Neural cell (in vitro differentiated cells): ENCODE data around the gene RASA1. TPM values are rescaled to one million over a fixed set of nuclear protein-coding genes. Genes with fewer than 3 reads are reported as not detected.

Experiments used
- H2AFZ ChIP-seq: fragments of 200-600, 300-800 bp; sonication (generic), shearing (Covaris generic); 2 replicates; pipeline ENCODE4 v1.6.0; 2014; ENCODE audit warnings: low read depth, mild to moderate bottlenecking, antibody characterized with exemption, low read length, moderate library complexity
- H3F3A ChIP-seq: fragments of 200-600 bp; shearing (Covaris generic); 2 replicates; pipeline ENCODE4 v1.6.1; 2016; ENCODE audit warnings: mild to moderate bottlenecking, moderate library complexity, mixed read lengths, antibody characterized with exemption, low read length; ENCODE audit not compliant: insufficient read depth, poor library complexity, severe bottlenecking
- H3K27ac ChIP-seq: fragments of 200-600, 300-800 bp; sonication (generic), shearing (Covaris generic); 2 replicates; pipeline ENCODE4 v1.5.1; 2014; ENCODE audit warnings: mild to moderate bottlenecking, low read length, moderate library complexity
- H3K27me3 ChIP-seq: fragments of 300-800, 200-600 bp; sonication (generic), shearing (Covaris generic); 2 replicates; pipeline ENCODE4 v1.6.0; 2014; ENCODE audit warnings: mild to moderate bottlenecking, low read depth, low read length, moderate library complexity; ENCODE audit not compliant: insufficient read depth
- H3K36me3 ChIP-seq: fragments of 300-800, 200-600 bp; sonication (generic), shearing (Covaris generic); 2 replicates; pipeline ENCODE4 v1.5.1; 2014; ENCODE audit warnings: mild to moderate bottlenecking, antibody characterized with exemption, low read length, moderate library complexity; ENCODE audit not compliant: insufficient read depth
- H3K4me2 ChIP-seq: fragments of 300-800, 200-600 bp; sonication (generic), shearing (Covaris generic); 2 replicates; pipeline ENCODE4 v1.6.0; 2014; ENCODE audit warnings: mild to moderate bottlenecking, low read length
- H3K4me3 ChIP-seq: fragments of 300-800, 200-600 bp; sonication (generic), shearing (Covaris generic); 2 replicates; pipeline ENCODE4 v1.5.1; 2014; ENCODE audit warnings: mild to moderate bottlenecking, low read length, moderate library complexity
- H3K79me2 ChIP-seq: fragments of 200-600 bp; shearing (Covaris generic); replicated peaks from 2 replicates; pipeline ENCODE4 v1.6.0; 2014; ENCODE audit warnings: mild to moderate bottlenecking, low read length, moderate library complexity; ENCODE audit not compliant: insufficient read depth
- H3K9ac ChIP-seq: fragments of 300-800, 200-600 bp; sonication (generic), shearing (Covaris generic); 2 replicates; pipeline ENCODE4 v1.6.1; 2016; ENCODE audit warnings: mild to moderate bottlenecking, low read length, mixed read lengths
- H3K9me2 ChIP-seq: fragments of 200-600 bp; shearing (Covaris generic); 2 replicates; pipeline ENCODE4 v1.6.1; 2016; ENCODE audit warnings: mild to moderate bottlenecking, low read length, mixed read lengths; ENCODE audit not compliant: insufficient read depth
- H3K9me3 ChIP-seq: fragments of 200-600, 300-800 bp; sonication (generic), shearing (Covaris generic); 2 replicates; pipeline ENCODE4 v1.6.1; 2016; ENCODE audit warnings: mild to moderate bottlenecking, mixed run types, low read length, moderate library complexity, mixed read lengths
- H4K20me1 ChIP-seq: fragments of 200-600 bp; shearing (Covaris generic); 2 replicates; pipeline ENCODE4 v1.6.1; 2016; ENCODE audit warnings: mild to moderate bottlenecking, mixed run types; ENCODE audit not compliant: insufficient read depth
- EP300 ChIP-seq: fragments of 450-650 bp; conservative IDR thresholded peaks from 2 replicates; pipeline ENCODE4 v1.6.1; 2014; ENCODE audit warnings: antibody characterized with exemption, mild to moderate bottlenecking, moderate library complexity; ENCODE audit not compliant: poor library complexity, severe bottlenecking
- EZH2 ChIP-seq: fragments of 200-600, 300-800 bp; shearing (Covaris generic), sonication (generic); IDR thresholded peaks from 2 replicates; pipeline ENCODE4 v1.6.1; 2014; ENCODE audit warnings: antibody characterized with exemption, low read length, borderline replicate concordance, mild to moderate bottlenecking; ENCODE audit not compliant: insufficient read depth, poor library complexity, severe bottlenecking
- MXI1 ChIP-seq: fragments of 450-650 bp; conservative IDR thresholded peaks from 2 replicates; pipeline ENCODE4 v1.6.1; 2014; ENCODE audit warnings: antibody characterized with exemption, mild to moderate bottlenecking; ENCODE audit not compliant: poor library complexity, severe bottlenecking
- POLR2AphosphoS5 ChIP-seq: IDR thresholded peaks from 2 replicates; pipeline ENCODE4 v1.6.1; 2012
- TAF1 ChIP-seq: IDR thresholded peaks from 2 replicates; pipeline ENCODE4 v1.6.1; 2012; ENCODE audit warnings: low read depth
- polyA plus RNA-seq: library from polyadenylated mRNA; depleted of rRNA; stranded (reverse); fragments of >200 nt; gene quantifications from 2 replicates; pipeline ENCODE4 v1.2.3, GENCODE V29; 2014
- TF ChIP-seq, protein P1 (sequence below): fragments of 450-650 bp; IDR thresholded peaks from 2 replicates; pipeline ENCODE4 v1.5.1; 2014; ENCODE audit warnings: antibody characterized with exemption, mild to moderate bottlenecking, moderate library complexity; ENCODE audit not compliant: poor library complexity, severe bottlenecking
- TF ChIP-seq, protein P2 (sequence below): IDR thresholded peaks from 2 replicates; pipeline ENCODE4 v1.6.1; 2012; ENCODE audit warnings: borderline replicate concordance

Gene RASA1
- polyA plus RNA-seq, 1 donor from 2014 or later: 72.8 TPM

DNA sequence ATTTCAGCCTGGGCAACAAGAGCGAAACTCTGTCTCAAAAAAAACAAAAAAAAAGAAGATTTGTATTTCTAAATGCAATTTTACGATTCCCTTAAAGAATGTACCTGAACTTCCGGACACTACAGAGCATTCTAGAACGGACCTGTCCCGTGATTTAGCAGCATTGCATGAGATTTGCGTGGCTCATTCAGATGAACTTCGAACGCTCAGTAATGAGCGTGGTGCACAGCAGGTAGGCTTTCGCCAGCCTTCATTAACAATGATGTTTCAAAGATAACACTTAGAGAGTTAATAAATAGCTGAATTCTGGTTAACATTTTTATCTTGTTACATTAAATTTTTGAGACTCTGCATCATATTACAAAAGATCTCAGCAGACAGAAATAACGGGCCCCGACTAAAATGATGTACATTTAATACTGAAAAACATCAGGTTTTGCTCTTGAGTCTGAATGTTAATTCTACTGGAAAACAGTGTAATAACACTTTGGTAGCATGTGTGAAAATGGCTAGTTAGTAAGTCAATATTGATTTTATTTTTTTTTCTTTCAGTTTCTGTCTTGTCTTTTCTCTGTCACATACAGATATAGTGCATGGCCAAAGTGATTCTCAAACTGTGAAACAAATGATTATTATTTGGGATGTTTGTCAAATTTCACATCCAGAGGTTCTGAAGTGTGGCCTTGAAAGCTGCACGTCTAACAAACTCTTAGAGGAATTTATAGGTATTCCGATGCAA lies 121.8 kb downstream of the RASA1 start (continued):
- TF ChIP-seq, protein P1, sequence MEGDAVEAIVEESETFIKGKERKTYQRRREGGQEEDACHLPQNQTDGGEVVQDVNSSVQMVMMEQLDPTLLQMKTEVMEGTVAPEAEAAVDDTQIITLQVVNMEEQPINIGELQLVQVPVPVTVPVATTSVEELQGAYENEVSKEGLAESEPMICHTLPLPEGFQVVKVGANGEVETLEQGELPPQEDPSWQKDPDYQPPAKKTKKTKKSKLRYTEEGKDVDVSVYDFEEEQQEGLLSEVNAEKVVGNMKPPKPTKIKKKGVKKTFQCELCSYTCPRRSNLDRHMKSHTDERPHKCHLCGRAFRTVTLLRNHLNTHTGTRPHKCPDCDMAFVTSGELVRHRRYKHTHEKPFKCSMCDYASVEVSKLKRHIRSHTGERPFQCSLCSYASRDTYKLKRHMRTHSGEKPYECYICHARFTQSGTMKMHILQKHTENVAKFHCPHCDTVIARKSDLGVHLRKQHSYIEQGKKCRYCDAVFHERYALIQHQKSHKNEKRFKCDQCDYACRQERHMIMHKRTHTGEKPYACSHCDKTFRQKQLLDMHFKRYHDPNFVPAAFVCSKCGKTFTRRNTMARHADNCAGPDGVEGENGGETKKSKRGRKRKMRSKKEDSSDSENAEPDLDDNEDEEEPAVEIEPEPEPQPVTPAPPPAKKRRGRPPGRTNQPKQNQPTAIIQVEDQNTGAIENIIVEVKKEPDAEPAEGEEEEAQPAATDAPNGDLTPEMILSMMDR: no peak
- TF ChIP-seq TAF1: no peak

DNA sequence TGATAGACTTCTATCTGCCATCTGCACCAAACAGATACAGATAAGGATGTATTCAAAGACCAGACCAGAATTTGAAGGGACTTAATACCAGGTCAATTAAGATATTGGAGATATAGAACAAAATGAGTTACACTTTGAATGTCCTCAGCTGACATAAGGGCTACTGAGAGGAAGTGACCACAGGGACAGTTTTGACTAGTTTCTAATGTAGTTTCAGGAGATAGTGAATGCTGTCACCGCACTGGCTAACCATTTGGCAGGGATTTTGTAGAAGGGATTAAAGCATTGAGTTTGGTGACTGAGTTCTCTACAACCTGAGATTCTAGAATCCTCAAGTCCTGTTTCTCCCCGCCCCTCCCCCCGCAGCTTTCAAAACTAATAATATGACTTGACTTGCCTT lies 122.4 kb downstream of the RASA1 start:
- no peaks in the 10 kb centered on the region for H3K9me2 ChIP-seq
- H3K36me3 ChIP-seq: peaks cover 15% of the 10 kb centered on the region
- TF ChIP-seq MXI1 (no peak), EP300 (no peak), TAF1 (no peak), POLR2AphosphoS5 (no peak), EZH2 (no peak)
- TF ChIP-seq, protein P1: no peak
- TF ChIP-seq, protein P2, sequence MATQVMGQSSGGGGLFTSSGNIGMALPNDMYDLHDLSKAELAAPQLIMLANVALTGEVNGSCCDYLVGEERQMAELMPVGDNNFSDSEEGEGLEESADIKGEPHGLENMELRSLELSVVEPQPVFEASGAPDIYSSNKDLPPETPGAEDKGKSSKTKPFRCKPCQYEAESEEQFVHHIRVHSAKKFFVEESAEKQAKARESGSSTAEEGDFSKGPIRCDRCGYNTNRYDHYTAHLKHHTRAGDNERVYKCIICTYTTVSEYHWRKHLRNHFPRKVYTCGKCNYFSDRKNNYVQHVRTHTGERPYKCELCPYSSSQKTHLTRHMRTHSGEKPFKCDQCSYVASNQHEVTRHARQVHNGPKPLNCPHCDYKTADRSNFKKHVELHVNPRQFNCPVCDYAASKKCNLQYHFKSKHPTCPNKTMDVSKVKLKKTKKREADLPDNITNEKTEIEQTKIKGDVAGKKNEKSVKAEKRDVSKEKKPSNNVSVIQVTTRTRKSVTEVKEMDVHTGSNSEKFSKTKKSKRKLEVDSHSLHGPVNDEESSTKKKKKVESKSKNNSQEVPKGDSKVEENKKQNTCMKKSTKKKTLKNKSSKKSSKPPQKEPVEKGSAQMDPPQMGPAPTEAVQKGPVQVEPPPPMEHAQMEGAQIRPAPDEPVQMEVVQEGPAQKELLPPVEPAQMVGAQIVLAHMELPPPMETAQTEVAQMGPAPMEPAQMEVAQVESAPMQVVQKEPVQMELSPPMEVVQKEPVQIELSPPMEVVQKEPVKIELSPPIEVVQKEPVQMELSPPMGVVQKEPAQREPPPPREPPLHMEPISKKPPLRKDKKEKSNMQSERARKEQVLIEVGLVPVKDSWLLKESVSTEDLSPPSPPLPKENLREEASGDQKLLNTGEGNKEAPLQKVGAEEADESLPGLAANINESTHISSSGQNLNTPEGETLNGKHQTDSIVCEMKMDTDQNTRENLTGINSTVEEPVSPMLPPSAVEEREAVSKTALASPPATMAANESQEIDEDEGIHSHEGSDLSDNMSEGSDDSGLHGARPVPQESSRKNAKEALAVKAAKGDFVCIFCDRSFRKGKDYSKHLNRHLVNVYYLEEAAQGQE: no peak
- no peaks in the 10 kb centered on the region for H3F3A ChIP-seq
- H3K27me3 ChIP-seq: no peaks in the 10 kb centered on the region
- no peak overlapping the region for H3K9ac ChIP-seq
- no peak overlapping the region for H3K4me3 ChIP-seq
- H4K20me1 ChIP-seq: no peaks in the 10 kb centered on the region
- no peak overlapping the region for H3K4me2 ChIP-seq
- H3K9me3 ChIP-seq: no peaks in the 10 kb centered on the region
- H3K27ac ChIP-seq: no peak overlapping the region
- no peaks in the 10 kb centered on the region for H3K79me2 ChIP-seq
- H2AFZ ChIP-seq: no peak overlapping the region
